PC-9 (cell line): ENCODE measurements around the gene MORN2.

Experiments
- EZH2 ChIP-seq: fragments of 200-600 bp; sonication (generic); IDR thresholded peaks from 2 replicates; pipeline ENCODE4 v1.8.0; 2017; ENCODE audit warnings: antibody characterized with exemption, low read depth
- TF ChIP-seq, protein P1 (sequence below): fragments of 200-600 bp; sonication (generic); conservative IDR thresholded peaks from 2 replicates; pipeline ENCODE4 v1.6.1; 2017; ENCODE audit warnings: mixed run types, antibody characterized with exemption, mild to moderate bottlenecking, moderate library complexity

DNA sequence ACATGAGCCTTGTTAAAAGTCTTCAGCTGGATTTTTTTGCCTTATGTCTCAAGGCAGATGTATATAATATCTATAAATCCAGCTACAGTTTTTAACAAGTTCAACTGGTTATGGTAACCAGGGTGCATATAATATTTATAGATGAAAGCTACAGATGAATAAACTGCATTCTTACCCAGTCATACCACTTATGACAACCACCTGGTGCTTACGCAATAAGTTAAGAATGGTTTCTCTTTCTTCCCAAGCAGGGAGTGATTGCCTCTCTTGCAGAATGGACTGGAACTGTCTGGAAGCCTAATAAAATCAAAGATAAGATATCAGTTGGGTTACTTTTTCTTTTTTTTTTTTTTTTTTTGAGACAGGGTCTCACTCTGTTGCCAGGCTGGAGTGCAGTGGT, 19.6 kb upstream of the MORN2 start:
- TF ChIP-seq, protein P1, sequence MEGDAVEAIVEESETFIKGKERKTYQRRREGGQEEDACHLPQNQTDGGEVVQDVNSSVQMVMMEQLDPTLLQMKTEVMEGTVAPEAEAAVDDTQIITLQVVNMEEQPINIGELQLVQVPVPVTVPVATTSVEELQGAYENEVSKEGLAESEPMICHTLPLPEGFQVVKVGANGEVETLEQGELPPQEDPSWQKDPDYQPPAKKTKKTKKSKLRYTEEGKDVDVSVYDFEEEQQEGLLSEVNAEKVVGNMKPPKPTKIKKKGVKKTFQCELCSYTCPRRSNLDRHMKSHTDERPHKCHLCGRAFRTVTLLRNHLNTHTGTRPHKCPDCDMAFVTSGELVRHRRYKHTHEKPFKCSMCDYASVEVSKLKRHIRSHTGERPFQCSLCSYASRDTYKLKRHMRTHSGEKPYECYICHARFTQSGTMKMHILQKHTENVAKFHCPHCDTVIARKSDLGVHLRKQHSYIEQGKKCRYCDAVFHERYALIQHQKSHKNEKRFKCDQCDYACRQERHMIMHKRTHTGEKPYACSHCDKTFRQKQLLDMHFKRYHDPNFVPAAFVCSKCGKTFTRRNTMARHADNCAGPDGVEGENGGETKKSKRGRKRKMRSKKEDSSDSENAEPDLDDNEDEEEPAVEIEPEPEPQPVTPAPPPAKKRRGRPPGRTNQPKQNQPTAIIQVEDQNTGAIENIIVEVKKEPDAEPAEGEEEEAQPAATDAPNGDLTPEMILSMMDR: no peak
- no peak for TF ChIP-seq EZH2
